ENCODE data around the gene MPG.

GRCh38 chr16:104928-105327, 26.9 kb downstream of the MPG start:
- TF ChIP-seq POLR2A (IDR thresholded peaks at IDR 0.05; ENCODE audit: low read depth) = no peak
- TF ChIP-seq, protein P1, sequence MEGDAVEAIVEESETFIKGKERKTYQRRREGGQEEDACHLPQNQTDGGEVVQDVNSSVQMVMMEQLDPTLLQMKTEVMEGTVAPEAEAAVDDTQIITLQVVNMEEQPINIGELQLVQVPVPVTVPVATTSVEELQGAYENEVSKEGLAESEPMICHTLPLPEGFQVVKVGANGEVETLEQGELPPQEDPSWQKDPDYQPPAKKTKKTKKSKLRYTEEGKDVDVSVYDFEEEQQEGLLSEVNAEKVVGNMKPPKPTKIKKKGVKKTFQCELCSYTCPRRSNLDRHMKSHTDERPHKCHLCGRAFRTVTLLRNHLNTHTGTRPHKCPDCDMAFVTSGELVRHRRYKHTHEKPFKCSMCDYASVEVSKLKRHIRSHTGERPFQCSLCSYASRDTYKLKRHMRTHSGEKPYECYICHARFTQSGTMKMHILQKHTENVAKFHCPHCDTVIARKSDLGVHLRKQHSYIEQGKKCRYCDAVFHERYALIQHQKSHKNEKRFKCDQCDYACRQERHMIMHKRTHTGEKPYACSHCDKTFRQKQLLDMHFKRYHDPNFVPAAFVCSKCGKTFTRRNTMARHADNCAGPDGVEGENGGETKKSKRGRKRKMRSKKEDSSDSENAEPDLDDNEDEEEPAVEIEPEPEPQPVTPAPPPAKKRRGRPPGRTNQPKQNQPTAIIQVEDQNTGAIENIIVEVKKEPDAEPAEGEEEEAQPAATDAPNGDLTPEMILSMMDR (IDR thresholded peaks at IDR 0.05) = no peak

Measured in esophagus muscularis mucosa (tissue), 3 donors.